Psoas muscle (tissue), 8 donors: ENCODE results near the gene PON1. TPM values are rescaled to one million over a fixed set of nuclear protein-coding genes. Genes with fewer than 3 reads are reported as not detected.

ENCODE experiments used
- ATAC-seq, 4 donors: fragments of 200-7000 bp; cut with Tn5 transposase; one replicate each; pipeline ENCODE4 v1.9.1; 2020; ENCODE audit warnings: moderate library complexity in 3 of 4, mild to moderate bottlenecking in 2 of 4
- DNase-seq, 2 donors: peaks; one replicate each; pipeline ENCODE4 v3.0.0-alpha.2; 2020
- H3K27ac ChIP-seq: fragments of 200-600 bp; one replicate; pipeline ENCODE4 v1.8.0; 2022
- H3K27me3 ChIP-seq, 3 donors: fragments of 200-600 bp in 1 of 3; one replicate each; pipeline versions ENCODE4 v1.6.1 to v1.8.0; 2013 to 2022; ENCODE audit warnings: low read length in 2 of 3, mild to moderate bottlenecking in 2 of 3, moderate library complexity in 1 of 3; ENCODE audit not compliant: insufficient read depth in 3 of 3
- H3K36me3 ChIP-seq, 2 donors: fragments of 200-600 bp in 1 of 2; one replicate each; pipeline versions ENCODE4 v1.6.1 to v1.8.0; 2013 to 2022; ENCODE audit warnings: low read depth in 1 of 2, mild to moderate bottlenecking in 1 of 2, moderate library complexity in 1 of 2; ENCODE audit not compliant: insufficient read depth in 1 of 2
- H3K4me1 ChIP-seq: fragments of 200-600 bp; one replicate; pipeline ENCODE4 v1.8.0; 2022
- H3K4me3 ChIP-seq: fragments of 200-600 bp; one replicate; pipeline ENCODE4 v1.8.0; 2022; ENCODE audit warnings: mild to moderate bottlenecking
- H3K9me3 ChIP-seq: fragments of 200-600 bp; one replicate; pipeline ENCODE4 v1.8.0; 2022
- WGBS, 3 donors: extraction: QIAGEN DNeasy Blood & Tissue Kit; methylation state at CpG; one replicate each; pipeline versions ENCODE4 v1.1.6 to v1.1.7; 2013; 5-methylcytosine and 5-hydroxymethylcytosine counted together
- intact Hi-C, 2 donors: fragments of 100-400 bp; cut with DNase I; formaldehyde crosslinking; loops; one replicate each; pipeline versions ENCODE4 v1.11.0 to v1.14.2; 2022
- polyA plus RNA-seq, 3 donors: library from polyadenylated mRNA; stranded (reverse); fragments of 200-250 nt; gene quantifications; one replicate each; pipeline ENCODE4 v1.2.3, GENCODE V29; 2013
- total RNA-seq, 4 donors: library from RNA; stranded (reverse); fragmentation: NEBNext Ultra II Directional in 2 of 4; extraction: Animal tissue kit (Norgen Biotek cat#: 25700) in 2 of 4; gene quantifications; one replicate each; pipeline versions ENCODE4 v1.2.1 to v1.2.4, GENCODE V29; 2021 to 2023
- TF ChIP-seq, protein P1 (sequence below): fragments of 200-600 bp; IDR thresholded peaks from one replicate; pipeline ENCODE4 v1.8.0; 2022; ENCODE audit warnings: antibody characterized with exemption
- donor health status: healthy with polysubstance abuse.
- donor health status: DM: no; HTN: no; CAD: no; lungs with moderate emphysema.
- donor health status: Bipolar disorder and iron deficiency.
- donor health status: healthy.
- donor health status: DM: yes; HTN: yes; CAD: no.
- donor health status: DM: no; HTN: no; CAD: no.
- donor health status: DM: no; HTN: no; CAD: no.
- donor health status: DM: yes; HTN: yes; CAD: no.

PON1 gene
- total and polyA plus RNA-seq, 7 donors, result 0.04 to 0.10 TPM; not detected in 5

DNA sequence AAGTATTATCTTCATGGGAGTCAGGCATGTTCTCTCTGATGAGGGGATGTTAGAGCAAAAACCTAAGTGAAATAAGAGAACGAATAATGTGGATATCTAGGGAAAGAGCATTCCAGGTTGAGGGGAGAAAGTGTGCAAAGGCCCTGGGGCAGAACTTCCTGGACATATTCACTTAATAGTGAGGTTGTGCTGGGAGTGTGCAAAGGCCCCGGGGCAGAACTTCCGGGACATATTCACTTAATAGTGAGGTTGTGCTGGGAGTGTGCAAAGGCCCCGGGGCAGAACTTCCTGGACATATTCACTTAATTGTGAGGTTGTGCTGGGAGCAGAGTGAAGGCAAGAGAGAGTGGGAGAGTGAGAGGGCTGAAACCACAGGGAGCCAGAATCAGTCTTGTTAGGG lies 11.8 kb downstream of the PON1 start:
- DNase-seq (no peak), ATAC-seq (no peak)
- Histone ChIP-seq H3K27me3 (no peaks in the 10 kb centered on the region), H3K27ac (no peak overlapping the region), H3K9me3 (no peaks in the 10 kb centered on the region), H3K36me3 (no peaks in the 10 kb centered on the region), H3K4me1 (no peaks in the 10 kb centered on the region), H3K4me3 (no peak overlapping the region)
- 94 to 96% (median 96%) methylated on average over 4 of the region's 4 CpGs for WGBS, 3 donors
- TF ChIP-seq, protein P1, sequence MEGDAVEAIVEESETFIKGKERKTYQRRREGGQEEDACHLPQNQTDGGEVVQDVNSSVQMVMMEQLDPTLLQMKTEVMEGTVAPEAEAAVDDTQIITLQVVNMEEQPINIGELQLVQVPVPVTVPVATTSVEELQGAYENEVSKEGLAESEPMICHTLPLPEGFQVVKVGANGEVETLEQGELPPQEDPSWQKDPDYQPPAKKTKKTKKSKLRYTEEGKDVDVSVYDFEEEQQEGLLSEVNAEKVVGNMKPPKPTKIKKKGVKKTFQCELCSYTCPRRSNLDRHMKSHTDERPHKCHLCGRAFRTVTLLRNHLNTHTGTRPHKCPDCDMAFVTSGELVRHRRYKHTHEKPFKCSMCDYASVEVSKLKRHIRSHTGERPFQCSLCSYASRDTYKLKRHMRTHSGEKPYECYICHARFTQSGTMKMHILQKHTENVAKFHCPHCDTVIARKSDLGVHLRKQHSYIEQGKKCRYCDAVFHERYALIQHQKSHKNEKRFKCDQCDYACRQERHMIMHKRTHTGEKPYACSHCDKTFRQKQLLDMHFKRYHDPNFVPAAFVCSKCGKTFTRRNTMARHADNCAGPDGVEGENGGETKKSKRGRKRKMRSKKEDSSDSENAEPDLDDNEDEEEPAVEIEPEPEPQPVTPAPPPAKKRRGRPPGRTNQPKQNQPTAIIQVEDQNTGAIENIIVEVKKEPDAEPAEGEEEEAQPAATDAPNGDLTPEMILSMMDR, result no peak
- intact Hi-C loops, result no loop called here

DNA sequence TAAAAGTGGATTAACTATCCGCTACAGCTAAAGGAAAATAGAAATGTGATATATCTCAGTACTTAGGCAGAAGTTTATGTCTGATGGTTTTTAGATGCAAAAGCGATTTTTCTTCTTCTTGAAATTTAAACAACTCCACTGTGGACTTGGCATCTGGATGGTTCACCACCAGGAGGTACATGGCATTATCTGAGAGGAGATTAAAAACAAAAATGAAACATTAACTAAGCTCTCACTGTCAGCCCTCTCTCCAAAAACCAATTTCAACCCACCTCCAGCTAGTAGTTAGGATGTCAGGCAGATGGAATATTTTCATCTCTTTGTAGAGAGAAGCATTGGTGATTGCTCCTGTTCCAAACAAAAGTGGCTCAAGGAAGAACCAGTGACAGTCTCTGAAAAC lies 12.9 kb downstream of the PON1 start:
- Histone ChIP-seq H3K27me3 (no peaks in the 10 kb centered on the region), H3K36me3 (no peaks in the 10 kb centered on the region), H3K4me1 (no peaks in the 10 kb centered on the region), H3K27ac (no peak overlapping the region), H3K4me3 (no peak overlapping the region), H3K9me3 (no peaks in the 10 kb centered on the region)
- no peak for DNase-seq
- ATAC-seq, result no peak
- WGBS, 3 donors, result 89 to 92% (median 91%) methylated on average over 2 of the region's 2 CpGs
- TF ChIP-seq, protein P1, result no peak
- intact Hi-C loops, result no loop called here

DNA sequence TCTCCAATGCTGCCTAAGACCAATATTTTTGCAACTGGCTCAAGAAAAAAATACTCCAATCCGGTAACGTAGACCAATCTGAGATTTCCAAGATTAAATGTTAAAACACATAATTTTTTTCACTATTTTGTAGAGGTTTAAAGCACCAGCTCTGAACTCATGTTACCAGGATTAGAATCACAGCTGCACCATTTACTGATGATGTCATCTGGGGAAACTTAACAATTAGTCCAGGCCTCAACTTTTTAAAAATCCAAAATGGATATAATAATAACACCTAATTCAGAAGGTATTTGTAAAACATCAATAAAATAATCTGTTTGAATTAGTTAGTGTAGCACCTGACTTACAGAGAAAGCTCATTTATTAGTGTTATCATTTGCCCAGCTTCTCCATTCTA lies 14.4 kb downstream of the PON1 start:
- WGBS, 3 donors, result 32 to 52% (median 50%) methylated on average over 2 of the region's 2 CpGs
- Histone ChIP-seq H3K4me3 (no peak overlapping the region), H3K27me3 (no peaks in the 10 kb centered on the region), H3K9me3 (no peaks in the 10 kb centered on the region), H3K4me1 (no peaks in the 10 kb centered on the region), H3K36me3 (no peaks in the 10 kb centered on the region), H3K27ac (no peak overlapping the region)
- no peak for ATAC-seq
- TF ChIP-seq, protein P1, result no peak
- intact Hi-C loops, result no loop called here
- DNase-seq, result no peak

DNA sequence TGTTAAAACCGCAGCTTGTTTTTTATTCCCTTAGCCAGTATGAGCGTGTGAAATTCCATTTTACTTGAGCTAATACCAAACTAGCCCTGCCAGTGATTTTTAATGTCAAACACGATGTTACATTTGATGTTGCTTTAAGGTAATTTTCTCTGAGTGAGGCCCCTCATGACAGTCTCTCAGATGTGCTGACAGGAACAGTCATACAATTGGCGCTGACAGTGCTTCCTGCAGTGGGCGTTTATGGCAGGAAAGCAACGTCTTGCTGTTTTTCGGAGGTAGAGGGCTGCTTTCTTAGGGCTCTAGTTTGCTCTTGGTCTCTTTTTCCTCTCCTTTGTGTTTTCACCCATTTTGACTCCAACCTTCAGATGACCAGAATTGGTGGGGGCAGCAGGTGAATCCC lies 19.3 kb downstream of the PON1 start:
- WGBS, 3 donors, result 68 to 77% (median 76%) methylated on average over 7 of the region's 7 CpGs
- TF ChIP-seq, protein P1, result no peak
- Histone ChIP-seq H3K4me1 (no peaks in the 10 kb centered on the region), H3K9me3 (no peaks in the 10 kb centered on the region), H3K27me3 (no peaks in the 10 kb centered on the region), H3K27ac (no peak overlapping the region), H3K4me3 (no peak overlapping the region), H3K36me3 (no peaks in the 10 kb centered on the region)
- ATAC-seq, result no peak
- no peak for DNase-seq
- intact Hi-C loops, result no loop called here
